ENCODE measurements around the gene THBS2.

The THBS2 gene

GRCh38 chr6:169177516-169178166 lies 76.0 kb downstream of the THBS2 start:
- DNase-seq = no peak

GRCh38 chr6:169176361-169176991 lies 77.2 kb downstream of the THBS2 start:
- no peak for DNase-seq

- no peak for DNase-seq
These were observed 78.2 kb downstream of the THBS2 start for GRCh38 chr6:169175360-169175887.

GRCh38 chr6:169174516-169175359 lies 78.9 kb downstream of the THBS2 start:
- no peak for DNase-seq

GRCh38 chr6:169173532-169174268 lies 79.9 kb downstream of the THBS2 start:
- DNase-seq = no peak

GRCh38 chr6:169172946-169173345 lies 80.7 kb downstream of the THBS2 start:
- DNase-seq = no peak

GRCh38 chr6:169172456-169172855 lies 81.2 kb downstream of the THBS2 start:
- DNase-seq = no peak

- DNase-seq = no peak
These were observed 81.7 kb downstream of the THBS2 start for GRCh38 chr6:169171951-169172350.

GRCh38 chr6:169171016-169171415 lies 82.6 kb downstream of the THBS2 start:
- no peak for DNase-seq

- no peak for DNase-seq
These were observed 83.1 kb downstream of the THBS2 start for GRCh38 chr6:169170583-169170955.

- DNase-seq = no peak
These were observed 83.6 kb downstream of the THBS2 start for GRCh38 chr6:169169941-169170582.

GRCh38 chr6:169169375-169169774 lies 84.3 kb downstream of the THBS2 start:
- no peak for DNase-seq

- DNase-seq = no peak
These were observed 84.9 kb downstream of the THBS2 start for GRCh38 chr6:169168706-169169105.

- DNase-seq = no peak
These were observed 85.4 kb downstream of the THBS2 start for GRCh38 chr6:169168302-169168630.

- no peak for DNase-seq
These were observed 85.9 kb downstream of the THBS2 start for GRCh38 chr6:169167581-169168301.

- DNase-seq = no peak
These were observed 86.6 kb downstream of the THBS2 start for GRCh38 chr6:169166896-169167580.

Measured in effector CD8-positive, alpha-beta T cell (primary cell).